HepG2 (cell line): ENCODE results near the gene APOL4.

ENCODE experiments used
- ELF4 ChIP-seq: sonication (generic); formaldehyde crosslinking; IDR thresholded peaks from 2 replicates; pipeline ENCODE4 v1.5.0; 2020; ENCODE audit warnings: missing genetic modification reagents, mild to moderate bottlenecking, moderate library complexity, borderline replicate concordance
- MAFG ChIP-seq: sonication (generic); formaldehyde crosslinking; IDR thresholded peaks from 2 replicates; pipeline ENCODE4 v1.5.1; 2020; ENCODE audit warnings: mild to moderate bottlenecking, missing genetic modification reagents
- POLR2AphosphoS5 ChIP-seq: IDR thresholded peaks from 2 replicates; pipeline ENCODE4 v1.6.1; 2012; ENCODE audit warnings: low read depth, low read length
- TBP ChIP-seq: sonication (generic); formaldehyde crosslinking; IDR thresholded peaks from 2 replicates; pipeline ENCODE4 v1.5.0; 2020; ENCODE audit warnings: missing genetic modification reagents
- TCF7 ChIP-seq: sonication (generic); IDR thresholded peaks from 2 replicates; pipeline ENCODE4 v1.6.1; 2016; ENCODE audit warnings: antibody characterized with exemption, low read depth
- TF ChIP-seq, protein P1 (sequence below): sonication (generic); formaldehyde crosslinking; IDR thresholded peaks from 2 replicates; pipeline ENCODE4 v1.4.0; 2020; ENCODE audit warnings: mild to moderate bottlenecking, low read depth, missing genetic modification reagents
- TF ChIP-seq, protein P2 (sequence below): IDR thresholded peaks from 2 replicates; pipeline ENCODE4 v1.6.1; 2012; ENCODE audit warnings: inconsistent platforms
- TF ChIP-seq, protein P3 (sequence below): sonication (generic); formaldehyde crosslinking; IDR thresholded peaks from 2 replicates; pipeline ENCODE4 v1.5.0; 2020; ENCODE audit warnings: mild to moderate bottlenecking, missing genetic modification reagents, moderate library complexity
- TF ChIP-seq, protein P4 (sequence below): sonication (generic); formaldehyde crosslinking; conservative IDR thresholded peaks from 2 replicates; pipeline ENCODE4 v1.4.0; 2020; ENCODE audit warnings: mild to moderate bottlenecking, missing genetic modification reagents, moderate library complexity
- TF ChIP-seq, protein P5 (sequence below): sonication (generic); formaldehyde crosslinking; IDR thresholded peaks from 2 replicates; pipeline ENCODE4 v1.4.0; 2020; ENCODE audit warnings: mild to moderate bottlenecking, missing genetic modification reagents
- TF ChIP-seq, protein P6 (sequence below): IDR thresholded peaks from 2 replicates; pipeline ENCODE4 v1.6.1; 2016; ENCODE audit warnings: missing compliant biosample characterization, missing genetic modification reagents, borderline replicate concordance
- TF ChIP-seq, protein P7 (sequence below): sonication (generic); formaldehyde crosslinking; IDR thresholded peaks from 2 replicates; pipeline ENCODE4 v1.4.0; 2020; ENCODE audit warnings: missing genetic modification reagents

DNA sequence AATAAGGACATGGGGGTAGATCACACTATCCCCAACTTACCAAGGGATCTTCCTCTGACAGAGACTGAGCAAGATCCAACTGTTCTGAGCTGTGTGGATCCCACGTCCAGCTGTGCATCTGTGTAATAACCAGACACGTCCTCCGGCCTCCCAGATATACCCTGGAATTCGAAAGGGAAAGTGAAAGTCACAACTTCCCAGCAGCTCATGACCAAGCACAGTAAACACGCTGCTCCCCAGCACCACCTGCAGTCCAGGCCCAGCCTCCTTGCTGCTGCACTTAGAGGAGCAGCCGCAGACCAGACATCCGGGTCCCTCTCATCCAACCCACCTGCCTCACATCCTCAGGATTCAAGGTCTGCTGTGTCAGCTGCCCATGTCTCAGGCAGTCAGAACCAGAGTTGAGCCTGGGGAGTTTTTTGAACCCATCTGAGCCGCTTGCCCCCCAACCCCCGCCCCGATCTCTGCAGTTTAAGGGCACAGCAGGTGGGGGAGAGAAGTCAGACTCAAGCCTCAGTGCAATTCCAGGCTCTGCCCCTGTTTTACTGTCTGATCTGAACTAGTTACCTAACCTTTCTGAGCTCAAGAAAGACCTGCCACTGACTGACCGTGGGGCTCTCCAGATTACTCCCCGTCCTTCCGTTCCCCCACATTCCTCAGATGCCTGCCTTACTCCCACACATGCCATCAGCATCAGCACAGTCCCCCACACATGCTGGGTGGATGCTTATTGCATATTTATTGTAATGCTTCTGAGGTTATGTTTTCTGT, 38.0 kb upstream of the APOL4 start, which contains the start of gene APOL2:
- peak; percentile 87 for TF ChIP-seq POLR2AphosphoS5
- TF ChIP-seq, protein P1, sequence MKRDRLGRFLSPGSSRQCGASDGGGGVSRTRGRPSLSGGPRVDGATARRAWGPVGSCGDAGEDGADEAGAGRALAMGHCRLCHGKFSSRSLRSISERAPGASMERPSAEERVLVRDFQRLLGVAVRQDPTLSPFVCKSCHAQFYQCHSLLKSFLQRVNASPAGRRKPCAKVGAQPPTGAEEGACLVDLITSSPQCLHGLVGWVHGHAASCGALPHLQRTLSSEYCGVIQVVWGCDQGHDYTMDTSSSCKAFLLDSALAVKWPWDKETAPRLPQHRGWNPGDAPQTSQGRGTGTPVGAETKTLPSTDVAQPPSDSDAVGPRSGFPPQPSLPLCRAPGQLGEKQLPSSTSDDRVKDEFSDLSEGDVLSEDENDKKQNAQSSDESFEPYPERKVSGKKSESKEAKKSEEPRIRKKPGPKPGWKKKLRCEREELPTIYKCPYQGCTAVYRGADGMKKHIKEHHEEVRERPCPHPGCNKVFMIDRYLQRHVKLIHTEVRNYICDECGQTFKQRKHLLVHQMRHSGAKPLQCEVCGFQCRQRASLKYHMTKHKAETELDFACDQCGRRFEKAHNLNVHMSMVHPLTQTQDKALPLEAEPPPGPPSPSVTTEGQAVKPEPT, result no peak; the same call in 1 of the 2 replicates
- TF ChIP-seq, protein P2, sequence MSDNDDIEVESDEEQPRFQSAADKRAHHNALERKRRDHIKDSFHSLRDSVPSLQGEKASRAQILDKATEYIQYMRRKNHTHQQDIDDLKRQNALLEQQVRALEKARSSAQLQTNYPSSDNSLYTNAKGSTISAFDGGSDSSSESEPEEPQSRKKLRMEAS, result peak; percentile 76
- no peak for TF ChIP-seq MAFG (CRISPR knock-in tag)
- TF ChIP-seq, protein P3, sequence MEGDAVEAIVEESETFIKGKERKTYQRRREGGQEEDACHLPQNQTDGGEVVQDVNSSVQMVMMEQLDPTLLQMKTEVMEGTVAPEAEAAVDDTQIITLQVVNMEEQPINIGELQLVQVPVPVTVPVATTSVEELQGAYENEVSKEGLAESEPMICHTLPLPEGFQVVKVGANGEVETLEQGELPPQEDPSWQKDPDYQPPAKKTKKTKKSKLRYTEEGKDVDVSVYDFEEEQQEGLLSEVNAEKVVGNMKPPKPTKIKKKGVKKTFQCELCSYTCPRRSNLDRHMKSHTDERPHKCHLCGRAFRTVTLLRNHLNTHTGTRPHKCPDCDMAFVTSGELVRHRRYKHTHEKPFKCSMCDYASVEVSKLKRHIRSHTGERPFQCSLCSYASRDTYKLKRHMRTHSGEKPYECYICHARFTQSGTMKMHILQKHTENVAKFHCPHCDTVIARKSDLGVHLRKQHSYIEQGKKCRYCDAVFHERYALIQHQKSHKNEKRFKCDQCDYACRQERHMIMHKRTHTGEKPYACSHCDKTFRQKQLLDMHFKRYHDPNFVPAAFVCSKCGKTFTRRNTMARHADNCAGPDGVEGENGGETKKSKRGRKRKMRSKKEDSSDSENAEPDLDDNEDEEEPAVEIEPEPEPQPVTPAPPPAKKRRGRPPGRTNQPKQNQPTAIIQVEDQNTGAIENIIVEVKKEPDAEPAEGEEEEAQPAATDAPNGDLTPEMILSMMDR (CRISPR knock-in tag), result peak; percentile 91
- TF ChIP-seq, protein P4, sequence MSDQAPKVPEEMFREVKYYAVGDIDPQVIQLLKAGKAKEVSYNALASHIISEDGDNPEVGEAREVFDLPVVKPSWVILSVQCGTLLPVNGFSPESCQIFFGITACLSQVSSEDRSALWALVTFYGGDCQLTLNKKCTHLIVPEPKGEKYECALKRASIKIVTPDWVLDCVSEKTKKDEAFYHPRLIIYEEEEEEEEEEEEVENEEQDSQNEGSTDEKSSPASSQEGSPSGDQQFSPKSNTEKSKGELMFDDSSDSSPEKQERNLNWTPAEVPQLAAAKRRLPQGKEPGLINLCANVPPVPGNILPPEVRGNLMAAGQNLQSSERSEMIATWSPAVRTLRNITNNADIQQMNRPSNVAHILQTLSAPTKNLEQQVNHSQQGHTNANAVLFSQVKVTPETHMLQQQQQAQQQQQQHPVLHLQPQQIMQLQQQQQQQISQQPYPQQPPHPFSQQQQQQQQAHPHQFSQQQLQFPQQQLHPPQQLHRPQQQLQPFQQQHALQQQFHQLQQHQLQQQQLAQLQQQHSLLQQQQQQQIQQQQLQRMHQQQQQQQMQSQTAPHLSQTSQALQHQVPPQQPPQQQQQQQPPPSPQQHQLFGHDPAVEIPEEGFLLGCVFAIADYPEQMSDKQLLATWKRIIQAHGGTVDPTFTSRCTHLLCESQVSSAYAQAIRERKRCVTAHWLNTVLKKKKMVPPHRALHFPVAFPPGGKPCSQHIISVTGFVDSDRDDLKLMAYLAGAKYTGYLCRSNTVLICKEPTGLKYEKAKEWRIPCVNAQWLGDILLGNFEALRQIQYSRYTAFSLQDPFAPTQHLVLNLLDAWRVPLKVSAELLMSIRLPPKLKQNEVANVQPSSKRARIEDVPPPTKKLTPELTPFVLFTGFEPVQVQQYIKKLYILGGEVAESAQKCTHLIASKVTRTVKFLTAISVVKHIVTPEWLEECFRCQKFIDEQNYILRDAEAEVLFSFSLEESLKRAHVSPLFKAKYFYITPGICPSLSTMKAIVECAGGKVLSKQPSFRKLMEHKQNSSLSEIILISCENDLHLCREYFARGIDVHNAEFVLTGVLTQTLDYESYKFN (CRISPR knock-in tag), result peak; percentile 51
- no peak for TF ChIP-seq ELF4 (CRISPR knock-in tag)
- TF ChIP-seq, protein P5, sequence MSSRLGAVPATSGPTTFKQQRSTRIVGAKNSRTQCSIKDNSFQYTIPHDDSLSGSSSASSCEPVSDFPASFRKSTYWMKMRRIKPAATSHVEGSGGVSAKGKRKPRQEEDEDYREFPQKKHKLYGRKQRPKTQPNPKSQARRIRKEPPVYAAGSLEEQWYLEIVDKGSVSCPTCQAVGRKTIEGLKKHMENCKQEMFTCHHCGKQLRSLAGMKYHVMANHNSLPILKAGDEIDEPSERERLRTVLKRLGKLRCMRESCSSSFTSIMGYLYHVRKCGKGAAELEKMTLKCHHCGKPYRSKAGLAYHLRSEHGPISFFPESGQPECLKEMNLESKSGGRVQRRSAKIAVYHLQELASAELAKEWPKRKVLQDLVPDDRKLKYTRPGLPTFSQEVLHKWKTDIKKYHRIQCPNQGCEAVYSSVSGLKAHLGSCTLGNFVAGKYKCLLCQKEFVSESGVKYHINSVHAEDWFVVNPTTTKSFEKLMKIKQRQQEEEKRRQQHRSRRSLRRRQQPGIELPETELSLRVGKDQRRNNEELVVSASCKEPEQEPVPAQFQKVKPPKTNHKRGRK (CRISPR knock-in tag), result no peak
- TF ChIP-seq TCF7, result no peak
- no peak for TF ChIP-seq TBP (CRISPR knock-in tag)
- TF ChIP-seq, protein P6, sequence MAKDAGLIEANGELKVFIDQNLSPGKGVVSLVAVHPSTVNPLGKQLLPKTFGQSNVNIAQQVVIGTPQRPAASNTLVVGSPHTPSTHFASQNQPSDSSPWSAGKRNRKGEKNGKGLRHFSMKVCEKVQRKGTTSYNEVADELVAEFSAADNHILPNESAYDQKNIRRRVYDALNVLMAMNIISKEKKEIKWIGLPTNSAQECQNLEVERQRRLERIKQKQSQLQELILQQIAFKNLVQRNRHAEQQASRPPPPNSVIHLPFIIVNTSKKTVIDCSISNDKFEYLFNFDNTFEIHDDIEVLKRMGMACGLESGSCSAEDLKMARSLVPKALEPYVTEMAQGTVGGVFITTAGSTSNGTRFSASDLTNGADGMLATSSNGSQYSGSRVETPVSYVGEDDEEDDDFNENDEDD (CRISPR knock-in tag), result no peak; the same call in 1 of the 2 replicates
- TF ChIP-seq, protein P7, sequence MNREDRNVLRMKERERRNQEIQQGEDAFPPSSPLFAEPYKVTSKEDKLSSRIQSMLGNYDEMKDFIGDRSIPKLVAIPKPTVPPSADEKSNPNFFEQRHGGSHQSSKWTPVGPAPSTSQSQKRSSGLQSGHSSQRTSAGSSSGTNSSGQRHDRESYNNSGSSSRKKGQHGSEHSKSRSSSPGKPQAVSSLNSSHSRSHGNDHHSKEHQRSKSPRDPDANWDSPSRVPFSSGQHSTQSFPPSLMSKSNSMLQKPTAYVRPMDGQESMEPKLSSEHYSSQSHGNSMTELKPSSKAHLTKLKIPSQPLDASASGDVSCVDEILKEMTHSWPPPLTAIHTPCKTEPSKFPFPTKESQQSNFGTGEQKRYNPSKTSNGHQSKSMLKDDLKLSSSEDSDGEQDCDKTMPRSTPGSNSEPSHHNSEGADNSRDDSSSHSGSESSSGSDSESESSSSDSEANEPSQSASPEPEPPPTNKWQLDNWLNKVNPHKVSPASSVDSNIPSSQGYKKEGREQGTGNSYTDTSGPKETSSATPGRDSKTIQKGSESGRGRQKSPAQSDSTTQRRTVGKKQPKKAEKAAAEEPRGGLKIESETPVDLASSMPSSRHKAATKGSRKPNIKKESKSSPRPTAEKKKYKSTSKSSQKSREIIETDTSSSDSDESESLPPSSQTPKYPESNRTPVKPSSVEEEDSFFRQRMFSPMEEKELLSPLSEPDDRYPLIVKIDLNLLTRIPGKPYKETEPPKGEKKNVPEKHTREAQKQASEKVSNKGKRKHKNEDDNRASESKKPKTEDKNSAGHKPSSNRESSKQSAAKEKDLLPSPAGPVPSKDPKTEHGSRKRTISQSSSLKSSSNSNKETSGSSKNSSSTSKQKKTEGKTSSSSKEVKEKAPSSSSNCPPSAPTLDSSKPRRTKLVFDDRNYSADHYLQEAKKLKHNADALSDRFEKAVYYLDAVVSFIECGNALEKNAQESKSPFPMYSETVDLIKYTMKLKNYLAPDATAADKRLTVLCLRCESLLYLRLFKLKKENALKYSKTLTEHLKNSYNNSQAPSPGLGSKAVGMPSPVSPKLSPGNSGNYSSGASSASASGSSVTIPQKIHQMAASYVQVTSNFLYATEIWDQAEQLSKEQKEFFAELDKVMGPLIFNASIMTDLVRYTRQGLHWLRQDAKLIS (CRISPR knock-in tag), result no peak
